Activated CD8-positive, alpha-beta memory T cell treated with anti-CD3 and anti-CD28 coated beads, Interleukin-2, amount 10 ng/mL, durations not matched to agents 7 days and 5 days (primary cell): ENCODE data around the gene PHACTR1. TPM values are rescaled to one million over a fixed set of nuclear protein-coding genes. Genes with fewer than 3 reads are reported as not detected.

ENCODE experiments used
- ATAC-seq: fragments of 150-1000 bp; cut with Tn5 transposase; one replicate; pipeline ENCODE4 v1.10.0; 2021; ENCODE audit warnings: moderate library complexity
- CTCF ChIA-PET: fragments of 350-600 bp; sonication (Branson Sonifier 250); formaldehyde crosslinking; loops from one replicate; lab custom pipeline; 2021; ENCODE audit warnings: antibody characterized with exemption; lab: Charles Lee
- DNase-seq: peaks from one replicate; pipeline ENCODE4 v3.0.0-alpha.2; 2020
- H3K27ac Mint-ChIP-seq: one replicate; pipeline ENCODE4 v1.8.0; 2021; ENCODE audit warnings: mild to moderate bottlenecking, mixed read lengths
- H3K27me3 Mint-ChIP-seq: one replicate; pipeline ENCODE4 v1.8.0; 2021; ENCODE audit warnings: mixed read lengths
- H3K36me3 Mint-ChIP-seq: one replicate; pipeline ENCODE4 v1.8.0; 2021; ENCODE audit warnings: mild to moderate bottlenecking, mixed read lengths
- H3K4me1 Mint-ChIP-seq: one replicate; pipeline ENCODE4 v1.8.0; 2021; ENCODE audit warnings: mixed read lengths
- H3K4me3 Mint-ChIP-seq: one replicate; pipeline ENCODE4 v1.8.0; 2021; ENCODE audit warnings: mild to moderate bottlenecking, moderate library complexity, mixed read lengths
- H3K9me3 Mint-ChIP-seq: one replicate; pipeline ENCODE4 v1.8.0; 2022; ENCODE audit warnings: low read depth, mixed read lengths
- total RNA-seq, 2 experiments: library from RNA; stranded (reverse); gene quantifications; one replicate each; pipeline ENCODE4 v1.2.3, GENCODE V29; 2021

The PHACTR1 gene
- total RNA-seq, 2 experiments from 2014 or later = 0.73 to 2.2 TPM

- Mint-ChIP-seq H3K9me3 (no peaks in the 10 kb centered on the region), H3K27me3 (peaks cover 7% of the 10 kb centered on the region), H3K4me3 (no peak overlapping the region), H3K27ac (no peak overlapping the region), H3K36me3 (no peaks in the 10 kb centered on the region), H3K4me1 (no peaks in the 10 kb centered on the region)
- DNase-seq (no peak), ATAC-seq (no peak)
- CTCF ChIA-PET = no interaction called here
Measured at GRCh38 chr6:13248584-13248985, 532.0 kb downstream of the PHACTR1 start.

DNA sequence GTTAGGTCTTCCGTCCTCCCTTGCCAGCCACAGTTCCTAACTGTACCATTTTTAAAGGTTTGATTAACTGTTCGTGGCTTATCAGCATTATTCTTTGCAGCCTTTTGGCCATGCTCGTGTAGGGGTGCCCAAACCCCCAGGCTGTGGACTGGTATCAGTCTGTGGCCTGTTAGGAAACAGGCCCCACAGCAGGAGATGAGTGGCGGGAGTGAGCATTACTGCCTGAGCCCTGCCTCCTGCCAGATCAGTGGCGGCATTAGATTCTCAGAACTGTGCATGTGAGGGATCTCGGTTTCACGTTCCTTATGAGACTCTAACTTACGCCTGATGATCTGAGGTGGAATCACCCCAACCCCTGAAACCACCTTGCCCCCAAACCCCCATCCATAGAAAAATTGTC is 532.4 kb downstream of the PHACTR1 start:
- CTCF ChIA-PET = no interaction called here

DNA sequence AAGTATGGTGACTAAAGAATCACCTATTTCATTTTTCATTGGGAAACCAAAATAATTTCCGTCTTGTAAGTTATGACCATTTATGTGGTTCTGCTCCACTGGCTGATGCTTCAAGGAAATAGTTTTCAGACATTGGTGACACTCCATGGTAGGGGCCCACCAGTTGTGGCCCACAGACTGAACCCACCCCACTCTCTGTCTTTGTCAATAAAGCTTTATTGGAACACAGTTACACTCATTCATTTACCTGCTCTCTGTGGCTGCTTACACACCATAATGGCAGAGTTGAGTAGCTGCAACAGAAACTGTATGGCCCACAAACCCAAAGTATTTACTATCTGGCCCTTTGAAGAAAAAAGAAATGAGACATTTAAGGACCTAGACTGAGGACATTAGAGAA is 533.2 kb downstream of the PHACTR1 start:
- Mint-ChIP-seq H3K27me3 (peaks cover 3% of the 10 kb centered on the region), H3K36me3 (no peaks in the 10 kb centered on the region), H3K9me3 (no peaks in the 10 kb centered on the region), H3K4me3 (no peak overlapping the region), H3K4me1 (no peaks in the 10 kb centered on the region), H3K27ac (no peak overlapping the region)
- DNase-seq = no peak
- CTCF ChIA-PET = no interaction called here
- ATAC-seq = no peak

More for the DNA sequence above, 532.4 kb downstream of the PHACTR1 start:
- no peak for DNase-seq
- ATAC-seq = no peak
- Mint-ChIP-seq H3K27ac (no peak overlapping the region), H3K36me3 (no peaks in the 10 kb centered on the region), H3K4me3 (no peak overlapping the region), H3K4me1 (no peaks in the 10 kb centered on the region), H3K9me3 (no peaks in the 10 kb centered on the region), H3K27me3 (peaks cover 3% of the 10 kb centered on the region)

GRCh38 chr6:13250703-13251102 is 534.1 kb downstream of the PHACTR1 start:
- peaks cover 2% of the 10 kb centered on the region for H3K4me1 Mint-ChIP-seq
- H3K27me3 Mint-ChIP-seq = no peaks in the 10 kb centered on the region
- CTCF ChIA-PET = no interaction called here
- no peak for ATAC-seq
- no peak overlapping the region for H3K4me3 Mint-ChIP-seq
- no peak overlapping the region for H3K27ac Mint-ChIP-seq
- DNase-seq = no peak
- no peaks in the 10 kb centered on the region for H3K36me3 Mint-ChIP-seq
- no peaks in the 10 kb centered on the region for H3K9me3 Mint-ChIP-seq

- H3K27me3 Mint-ChIP-seq = no peaks in the 10 kb centered on the region
- H3K4me3 Mint-ChIP-seq = no peak overlapping the region
- H3K9me3 Mint-ChIP-seq = no peaks in the 10 kb centered on the region
- ATAC-seq (no peak), DNase-seq (no peak)
- CTCF ChIA-PET = no interaction called here
- H3K27ac Mint-ChIP-seq = no peak overlapping the region
- H3K36me3 Mint-ChIP-seq = no peaks in the 10 kb centered on the region
- H3K4me1 Mint-ChIP-seq = peaks cover 2% of the 10 kb centered on the region
Measured at GRCh38 chr6:13251242-13251641, 534.7 kb downstream of the PHACTR1 start.

DNA sequence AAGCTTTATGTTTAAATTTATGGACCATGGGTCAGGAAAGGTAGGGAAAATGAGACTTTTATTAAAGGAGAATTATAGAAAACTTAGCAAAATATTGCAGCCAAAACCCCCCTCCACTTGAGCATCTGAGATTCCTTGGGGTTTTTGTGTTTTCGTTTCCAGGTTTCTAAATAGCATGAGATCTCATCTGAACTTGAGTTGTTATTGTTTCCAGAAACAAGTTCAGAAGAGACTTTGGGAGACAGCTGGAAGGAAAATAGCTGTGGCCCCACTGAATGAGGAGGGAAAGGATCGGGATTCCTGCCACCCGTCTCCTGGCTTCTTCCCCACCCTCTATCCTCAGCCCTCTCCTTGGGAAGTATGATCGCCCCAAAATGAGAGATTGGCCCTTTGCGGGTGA is 536.2 kb downstream of the PHACTR1 start:
- peaks cover 3% of the 10 kb centered on the region for H3K9me3 Mint-ChIP-seq
- H3K27me3 Mint-ChIP-seq = no peaks in the 10 kb centered on the region
- H3K4me1 Mint-ChIP-seq = peaks cover 2% of the 10 kb centered on the region
- ATAC-seq = no peak
- CTCF ChIA-PET = no interaction called here
- H3K36me3 Mint-ChIP-seq = peaks cover 2% of the 10 kb centered on the region
- no peak overlapping the region for H3K4me3 Mint-ChIP-seq
- no peak overlapping the region for H3K27ac Mint-ChIP-seq
- DNase-seq = no peak

GRCh38 chr6:13253272-13253671 is 536.7 kb downstream of the PHACTR1 start:
- Mint-ChIP-seq H3K4me3 (no peak overlapping the region), H3K36me3 (peaks cover 2% of the 10 kb centered on the region), H3K27me3 (no peaks in the 10 kb centered on the region), H3K27ac (no peak overlapping the region), H3K4me1 (peaks cover 2% of the 10 kb centered on the region), H3K9me3 (peaks cover 3% of the 10 kb centered on the region)
- CTCF ChIA-PET = no interaction called here
- DNase-seq = no peak
- ATAC-seq = no peak

- peaks cover 2% of the 10 kb centered on the region for H3K36me3 Mint-ChIP-seq
- peaks cover 3% of the 10 kb centered on the region for H3K9me3 Mint-ChIP-seq
- CTCF ChIA-PET = no interaction called here
- H3K27me3 Mint-ChIP-seq = no peaks in the 10 kb centered on the region
- no peak for ATAC-seq
- no peak for DNase-seq
- H3K4me1 Mint-ChIP-seq = peaks cover 2% of the 10 kb centered on the region
- H3K27ac Mint-ChIP-seq = no peak overlapping the region
- H3K4me3 Mint-ChIP-seq = no peak overlapping the region
Measured at GRCh38 chr6:13256266-13257001, 539.9 kb downstream of the PHACTR1 start.

- Mint-ChIP-seq H3K36me3 (peaks cover 2% of the 10 kb centered on the region), H3K27ac (no peak overlapping the region), H3K4me1 (peaks cover 5% of the 10 kb centered on the region), H3K9me3 (peaks cover 3% of the 10 kb centered on the region), H3K4me3 (no peak overlapping the region), H3K27me3 (no peaks in the 10 kb centered on the region)
- CTCF ChIA-PET = no interaction called here
- DNase-seq (no peak), ATAC-seq (no peak)
Measured at GRCh38 chr6:13259393-13259792, 542.8 kb downstream of the PHACTR1 start.

- CTCF ChIA-PET = no interaction called here
- no peaks in the 10 kb centered on the region for H3K27me3 Mint-ChIP-seq
- no peak overlapping the region for H3K4me3 Mint-ChIP-seq
- H3K4me1 Mint-ChIP-seq = peaks cover 5% of the 10 kb centered on the region
- DNase-seq = no peak
- ATAC-seq = no peak
- H3K9me3 Mint-ChIP-seq = peaks cover 3% of the 10 kb centered on the region
- H3K27ac Mint-ChIP-seq = no peak overlapping the region
- H3K36me3 Mint-ChIP-seq = peaks cover 2% of the 10 kb centered on the region
Measured at GRCh38 chr6:13260101-13260598, 543.6 kb downstream of the PHACTR1 start.

DNA sequence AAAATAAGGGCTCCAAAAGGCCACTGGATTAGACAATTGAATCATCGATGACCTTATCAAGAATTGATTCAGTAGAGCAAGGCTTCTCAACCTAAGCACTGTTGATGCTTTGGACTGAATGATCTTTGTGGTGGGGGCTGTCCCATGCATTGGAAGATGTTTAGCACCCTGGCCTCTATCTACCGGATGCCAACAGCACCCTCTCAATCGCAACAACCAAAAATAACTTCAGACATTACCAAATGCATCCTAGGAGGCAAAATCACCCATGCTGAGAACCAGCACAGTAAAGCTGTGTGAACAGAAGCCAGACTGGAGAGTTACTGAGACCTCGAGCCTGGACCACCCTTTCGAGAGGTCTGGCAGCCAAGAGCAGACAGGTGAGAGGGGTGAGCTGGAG is 544.3 kb downstream of the PHACTR1 start:
- Mint-ChIP-seq H3K36me3 (peaks cover 2% of the 10 kb centered on the region), H3K4me3 (no peak overlapping the region), H3K9me3 (peaks cover 3% of the 10 kb centered on the region), H3K27me3 (no peaks in the 10 kb centered on the region), H3K4me1 (peaks cover 3% of the 10 kb centered on the region), H3K27ac (no peak overlapping the region)
- CTCF ChIA-PET = no interaction called here
- ATAC-seq (no peak), DNase-seq (no peak)

- ATAC-seq (no peak), DNase-seq (no peak)
- Mint-ChIP-seq H3K27ac (no peak overlapping the region), H3K9me3 (peaks cover 3% of the 10 kb centered on the region), H3K4me3 (no peak overlapping the region), H3K4me1 (peaks cover 3% of the 10 kb centered on the region), H3K27me3 (no peaks in the 10 kb centered on the region), H3K36me3 (peaks cover 2% of the 10 kb centered on the region)
- CTCF ChIA-PET = no interaction called here
Measured at GRCh38 chr6:13261464-13261994, 545.0 kb downstream of the PHACTR1 start.

- Mint-ChIP-seq H3K27ac (no peak overlapping the region), H3K4me3 (no peak overlapping the region), H3K27me3 (no peaks in the 10 kb centered on the region), H3K9me3 (no peaks in the 10 kb centered on the region), H3K4me1 (peaks cover 13% of the 10 kb centered on the region), H3K36me3 (peaks cover 2% of the 10 kb centered on the region)
- DNase-seq (no peak), ATAC-seq (no peak)
- CTCF ChIA-PET = no interaction called here
Measured at GRCh38 chr6:13262302-13263230, 546.0 kb downstream of the PHACTR1 start.
